SH-SY5Y (cell line): ENCODE measurements around the gene RPLP2.

ENCODE experiments used
- GATA2 ChIP-seq: IDR thresholded peaks from 2 replicates; pipeline ENCODE4 v1.6.1; 2011; ENCODE audit warnings: mild to moderate bottlenecking, low read depth, low read length
- GATA3 ChIP-seq: IDR thresholded peaks from 2 replicates; pipeline ENCODE4 v1.6.1; 2011; ENCODE audit warnings: low read depth, mild to moderate bottlenecking, low read length, moderate library complexity

DNA sequence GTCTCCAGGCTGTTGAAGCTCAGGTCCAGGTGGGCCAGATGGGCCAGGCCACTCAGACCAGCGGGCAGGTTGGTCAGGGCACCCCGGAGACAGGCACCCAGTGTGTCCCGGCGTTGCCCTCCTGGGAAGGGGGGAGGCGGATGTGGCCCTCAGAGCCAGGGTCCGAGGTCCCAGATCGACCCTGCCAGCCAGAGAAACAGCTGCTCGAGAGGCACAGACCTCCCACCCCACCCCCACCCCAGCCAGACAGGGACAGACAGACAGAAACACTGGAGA is 6.4 kb upstream of the RPLP2 start:
- no peak for TF ChIP-seq GATA2
- TF ChIP-seq GATA3, result no peak
